Esophagus muscularis mucosa (tissue), 4 donors: Measurements from ENCODE around the gene BMS1. TPM values are rescaled to one million over a fixed set of nuclear protein-coding genes. Genes with fewer than 3 reads are reported as not detected.
"Not testable (repeated sequence)": the region's sequence is repeated elsewhere in the genome, so short reads cannot be mapped to it uniquely, and the experiment has no call there.

ENCODE experiments used
- DNase-seq: peaks from one replicate; pipeline ENCODE4 v3.0.0-alpha.2; 2017; ENCODE audit errors: extremely low spot score
- H3K27ac ChIP-seq, 4 donors: fragments of 200-600 bp; sonication (generic); replicated peaks in 1 of 4; 1 replicate in 3 of 4; 2 replicates in 1 of 4; pipeline ENCODE4 v1.5.1; 2016 to 2019; ENCODE audit warnings: mild to moderate bottlenecking in 1 of 4
- H3K27me3 ChIP-seq, 4 donors: fragments of 200-600 bp; sonication (generic); one replicate each; pipeline versions ENCODE4 v1.5.1 to v1.6.0; 2016 to 2019
- H3K36me3 ChIP-seq, 4 donors: fragments of 200-600 bp; sonication (generic); one replicate each; pipeline ENCODE4 v1.5.1; 2016 to 2019
- H3K4me1 ChIP-seq, 4 donors: fragments of 200-600 bp; sonication (generic); one replicate each; pipeline ENCODE4 v1.5.1; 2016 to 2019
- H3K4me3 ChIP-seq, 4 donors: fragments of 200-600 bp; sonication (generic); 1 replicate in 2 of 4; 2 replicates in 2 of 4; pipeline ENCODE4 v1.5.1; 2016 to 2019; ENCODE audit warnings: mild to moderate bottlenecking in 4 of 4, moderate library complexity in 1 of 4
- H3K9me3 ChIP-seq, 4 donors: fragments of 200-600 bp; sonication (generic); 1 replicate in 3 of 4; 2 replicates in 1 of 4; pipeline ENCODE4 v1.5.1; 2016 to 2019
- EP300 ChIP-seq: sonication (generic); formaldehyde crosslinking; IDR thresholded peaks from one replicate; pipeline ENCODE4 v1.6.1; 2017; ENCODE audit warnings: antibody characterized with exemption
- POLR2A ChIP-seq: fragments of 450-650 bp; IDR thresholded peaks from one replicate; pipeline ENCODE4 v1.6.1; 2017; ENCODE audit warnings: antibody characterized with exemption, moderate library complexity, mild to moderate bottlenecking, low read depth
- POLR2AphosphoS5 ChIP-seq, 2 donors: sonication (generic); formaldehyde crosslinking; IDR thresholded peaks; one replicate each; pipeline ENCODE4 v1.6.1; 2017; ENCODE audit warnings: antibody characterized with exemption in 2 of 2
- WGBS: methylation state at CpG from one replicate; pipeline ENCODE4 v1.1.5; 2018; 5-methylcytosine and 5-hydroxymethylcytosine counted together
- intact Hi-C: fragments of 100-400 bp; cut with DNase I; formaldehyde crosslinking; loops from one replicate; pipeline ENCODE4 v1.15.1; 2023
- total RNA-seq, 4 donors: library from RNA; depleted of rRNA; stranded (reverse); fragments of >200 nt; gene quantifications; one replicate each; pipeline versions ENCODE4 v1.1.0 to v1.2.1, GENCODE V29; 2016
- TF ChIP-seq, protein P1 (sequence below), 3 experiments: fragments of 200-600 bp in 2 of 3; fragments of 450-650 bp in 1 of 3; sonication (generic) in 2 of 3; IDR thresholded peaks; one replicate each; pipeline ENCODE4 v1.5.1; 2017 to 2019; ENCODE audit warnings: antibody characterized with exemption in 3 of 3, mild to moderate bottlenecking in 2 of 3, moderate library complexity in 1 of 3

BMS1 gene
- total RNA-seq, 4 donors from 2014 or later = 10.4 to 14.6 (median 14.3) TPM

DNA sequence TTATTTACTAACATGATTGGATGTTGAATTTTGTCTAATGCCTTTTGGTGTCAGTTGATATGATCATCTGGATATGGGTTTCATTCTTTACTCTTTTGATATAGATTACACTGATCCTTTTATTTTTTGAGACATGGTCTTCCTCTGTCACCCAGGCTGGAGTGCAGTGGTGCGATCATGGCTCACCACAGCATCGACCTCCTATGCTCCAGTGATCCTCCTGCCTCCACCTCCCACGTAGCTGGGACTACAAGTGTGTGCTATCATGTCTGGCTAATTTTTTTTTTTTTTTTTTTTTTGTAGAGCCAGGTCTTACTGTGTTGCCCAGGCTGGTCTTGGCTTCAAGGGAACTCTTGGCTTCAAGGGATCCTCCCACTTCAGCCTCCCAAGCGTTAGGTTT, 27.1 kb downstream of the BMS1 start:
- H3K27ac ChIP-seq = no peak overlapping the region
- DNase-seq = no peak
- H3K9me3 ChIP-seq = no peaks in the 10 kb centered on the region
- TF ChIP-seq EP300 (no peak), POLR2A (no peak), POLR2AphosphoS5 (IDR thresholded peaks at IDR 0.05) (no peak)
- TF ChIP-seq, protein P1, sequence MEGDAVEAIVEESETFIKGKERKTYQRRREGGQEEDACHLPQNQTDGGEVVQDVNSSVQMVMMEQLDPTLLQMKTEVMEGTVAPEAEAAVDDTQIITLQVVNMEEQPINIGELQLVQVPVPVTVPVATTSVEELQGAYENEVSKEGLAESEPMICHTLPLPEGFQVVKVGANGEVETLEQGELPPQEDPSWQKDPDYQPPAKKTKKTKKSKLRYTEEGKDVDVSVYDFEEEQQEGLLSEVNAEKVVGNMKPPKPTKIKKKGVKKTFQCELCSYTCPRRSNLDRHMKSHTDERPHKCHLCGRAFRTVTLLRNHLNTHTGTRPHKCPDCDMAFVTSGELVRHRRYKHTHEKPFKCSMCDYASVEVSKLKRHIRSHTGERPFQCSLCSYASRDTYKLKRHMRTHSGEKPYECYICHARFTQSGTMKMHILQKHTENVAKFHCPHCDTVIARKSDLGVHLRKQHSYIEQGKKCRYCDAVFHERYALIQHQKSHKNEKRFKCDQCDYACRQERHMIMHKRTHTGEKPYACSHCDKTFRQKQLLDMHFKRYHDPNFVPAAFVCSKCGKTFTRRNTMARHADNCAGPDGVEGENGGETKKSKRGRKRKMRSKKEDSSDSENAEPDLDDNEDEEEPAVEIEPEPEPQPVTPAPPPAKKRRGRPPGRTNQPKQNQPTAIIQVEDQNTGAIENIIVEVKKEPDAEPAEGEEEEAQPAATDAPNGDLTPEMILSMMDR (IDR thresholded peaks at IDR 0.05) = no peak
- peaks cover 7 to 94% (median 52%) of the 10 kb centered on the region in 4 donors for H3K36me3 ChIP-seq
- H3K4me3 ChIP-seq = no peak overlapping the region
- intact Hi-C loops = no loop called here
- WGBS = 93% methylated on average over 4 of the region's 4 CpGs
- no peaks in the 10 kb centered on the region for H3K27me3 ChIP-seq
- no peaks in the 10 kb centered on the region for H3K4me1 ChIP-seq

DNA sequence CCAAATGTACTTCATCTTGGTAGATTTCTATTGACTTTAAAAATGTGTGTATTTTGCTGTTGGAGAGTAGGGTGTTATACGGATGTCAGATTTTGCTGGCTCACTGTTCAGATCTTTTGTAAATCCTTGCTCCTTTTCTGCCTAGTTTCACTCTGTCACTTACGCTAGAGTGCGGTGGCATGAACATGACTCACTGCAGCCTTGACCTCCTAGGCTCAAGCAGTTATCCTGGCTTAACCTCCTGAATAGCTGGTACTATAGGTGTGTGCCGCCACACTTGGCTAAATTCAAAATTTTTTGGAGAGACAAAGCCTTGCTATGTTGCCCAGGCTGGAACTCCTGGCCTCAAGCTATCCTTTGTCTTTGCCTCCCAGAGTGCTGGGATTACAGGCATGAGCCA, 29.4 kb downstream of the BMS1 start:
- H3K27ac ChIP-seq = no peak overlapping the region
- WGBS = 97% methylated on average over 4 of the region's 4 CpGs

DNA sequence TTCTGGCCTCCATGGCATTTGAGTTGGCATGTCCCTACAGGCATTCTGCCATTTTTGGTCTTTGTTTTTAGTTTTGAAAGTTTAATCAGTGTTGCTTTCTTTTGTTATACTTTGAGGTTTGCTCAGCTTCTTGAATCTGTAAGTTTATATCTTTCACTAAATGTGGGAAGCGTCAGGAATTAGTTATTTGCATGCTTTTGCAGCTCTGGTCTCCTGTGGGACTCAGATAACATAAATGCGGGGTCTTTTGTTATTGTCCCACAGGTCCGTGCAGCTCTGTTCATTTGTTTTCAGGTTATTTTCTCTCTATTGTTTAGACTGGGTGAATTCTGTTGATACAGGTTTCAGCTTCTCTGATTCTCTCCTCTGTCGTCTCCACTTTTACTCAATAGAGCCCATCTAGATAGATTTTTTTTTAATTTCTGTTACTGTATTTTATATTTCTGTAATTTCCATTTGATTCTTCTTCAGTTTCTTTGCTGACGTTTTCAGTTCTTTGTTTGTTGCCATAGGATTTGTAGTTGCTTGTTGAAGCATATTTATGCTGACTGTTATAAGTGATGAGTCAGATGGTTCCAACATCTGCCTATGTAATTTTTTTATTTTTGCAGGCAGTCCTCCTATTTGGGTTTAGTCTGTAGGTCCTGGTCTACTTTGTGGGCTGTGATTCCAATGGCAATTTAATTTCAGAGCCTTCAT, 31.5 kb downstream of the BMS1 start:
- not testable (repeated sequence) for DNase-seq
- H3K36me3 ChIP-seq = peaks cover 22 to 92% (median 56%) of the 10 kb centered on the region in 4 donors
- WGBS = 95% methylated on average over 5 of the region's 5 CpGs

More for the DNA sequence above, 29.4 kb downstream of the BMS1 start:
- no peak overlapping the region for H3K4me3 ChIP-seq
- H3K36me3 ChIP-seq = peaks cover 6 to 92% (median 50%) of the 10 kb centered on the region in 4 donors
- no peaks in the 10 kb centered on the region for H3K9me3 ChIP-seq
- TF ChIP-seq EP300 = no peak
- no peak for TF ChIP-seq POLR2AphosphoS5 (IDR thresholded peaks at IDR 0.05)
- TF ChIP-seq, protein P1 (IDR thresholded peaks at IDR 0.05) = no peak
- no peak for TF ChIP-seq POLR2A
- intact Hi-C loops = no loop called here
- no peak for DNase-seq
- no peaks in the 10 kb centered on the region for H3K4me1 ChIP-seq
- H3K27me3 ChIP-seq = no peaks in the 10 kb centered on the region

DNA sequence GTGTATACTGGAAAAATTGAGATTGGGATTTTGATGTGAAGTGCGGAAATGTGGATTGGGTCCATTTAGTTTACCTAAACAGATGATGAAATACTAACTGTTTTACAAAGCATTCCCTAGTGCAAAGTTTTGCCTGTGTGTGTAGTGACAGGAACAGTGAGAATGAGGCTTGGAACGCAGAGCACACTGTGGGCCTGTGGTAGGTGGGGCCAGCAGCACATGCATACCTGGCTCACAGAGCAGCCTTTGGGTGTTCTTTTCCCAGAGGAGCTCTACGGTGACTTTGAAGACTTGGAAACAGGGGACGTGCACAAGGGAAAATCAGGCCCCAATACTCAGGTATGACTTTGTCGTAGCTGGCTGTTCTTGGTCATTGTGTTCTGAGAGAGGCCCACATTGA, 33.7 kb downstream of the BMS1 start:
- H3K4me1 ChIP-seq, H3K9me3 ChIP-seq, intact Hi-C loops, DNase-seq, H3K27ac ChIP-seq, H3K4me3 ChIP-seq, H3K27me3 ChIP-seq: not testable (repeated sequence)
- WGBS = 82% methylated on average over 4 of the region's 5 CpGs
- H3K36me3 ChIP-seq = peaks cover 25 to 93% (median 66%) of the 10 kb centered on the region in 4 donors

More for the DNA sequence above, 31.5 kb downstream of the BMS1 start:
- intact Hi-C loops, H3K27ac ChIP-seq, H3K27me3 ChIP-seq, H3K9me3 ChIP-seq, H3K4me3 ChIP-seq, H3K4me1 ChIP-seq: not testable (repeated sequence)

DNA sequence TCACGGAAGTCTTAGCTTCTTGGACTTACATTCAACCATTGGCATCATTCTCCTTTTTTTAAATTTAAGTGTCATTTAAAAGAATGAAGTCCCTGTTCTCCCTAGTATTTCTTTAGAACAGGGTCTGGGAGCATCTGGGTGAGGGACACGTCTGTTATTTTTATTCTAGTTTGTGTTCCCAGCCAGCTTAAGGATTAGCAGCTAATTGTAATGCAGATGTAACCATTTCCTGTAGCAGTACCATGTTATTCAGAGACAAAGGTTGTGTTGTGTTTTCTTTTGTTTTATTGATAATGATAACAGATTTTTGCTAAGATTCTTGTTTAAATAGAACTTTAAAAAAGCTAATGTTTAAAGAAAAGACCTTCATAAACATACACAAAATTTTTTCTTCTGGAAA, 34.3 kb downstream of the BMS1 start:
- Histone ChIP-seq H3K36me3 (peaks cover 25 to 94% (median 69%) of the 10 kb centered on the region in 4 donors), H3K27me3 (no peaks in the 10 kb centered on the region), H3K9me3 (no peaks in the 10 kb centered on the region), H3K4me1 (no peaks in the 10 kb centered on the region), H3K4me3 (no peak overlapping the region), H3K27ac (no peak overlapping the region)
- DNase-seq = no peak
- TF ChIP-seq EP300 = no peak
- TF ChIP-seq, protein P1 (IDR thresholded peaks at IDR 0.05) = no peak
- no peak for TF ChIP-seq POLR2AphosphoS5 (IDR thresholded peaks at IDR 0.05)
- no peak for TF ChIP-seq POLR2A
- intact Hi-C loops = no loop called here
- WGBS = 81% methylated on average over 2 of the region's 2 CpGs

DNA sequence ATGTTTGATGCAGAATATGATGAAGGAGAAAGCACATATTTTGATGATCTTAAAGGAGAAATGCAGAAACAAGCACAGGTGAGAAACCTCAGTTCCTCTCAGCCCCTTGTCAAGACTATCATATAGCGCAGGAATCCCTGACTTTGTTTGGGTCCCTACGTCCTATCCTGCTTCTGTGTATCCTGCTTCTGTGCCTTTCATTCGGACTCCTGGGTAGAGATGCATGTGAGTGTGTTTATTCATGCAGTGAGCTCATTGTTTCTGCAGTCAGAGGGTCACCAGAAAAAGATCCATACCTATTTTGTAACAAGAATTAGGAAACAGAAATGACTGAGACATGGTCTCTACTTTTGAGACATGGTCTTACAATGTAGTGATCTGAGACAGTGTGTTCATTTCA, 34.8 kb downstream of the BMS1 start:
- WGBS = 79% methylated on average over 3 of the region's 3 CpGs
- peaks cover 25 to 92% (median 68%) of the 10 kb centered on the region in 4 donors for H3K36me3 ChIP-seq
- H3K27ac ChIP-seq, H3K4me3 ChIP-seq, intact Hi-C loops, H3K4me1 ChIP-seq, H3K27me3 ChIP-seq, H3K9me3 ChIP-seq, DNase-seq: not testable (repeated sequence)

DNA sequence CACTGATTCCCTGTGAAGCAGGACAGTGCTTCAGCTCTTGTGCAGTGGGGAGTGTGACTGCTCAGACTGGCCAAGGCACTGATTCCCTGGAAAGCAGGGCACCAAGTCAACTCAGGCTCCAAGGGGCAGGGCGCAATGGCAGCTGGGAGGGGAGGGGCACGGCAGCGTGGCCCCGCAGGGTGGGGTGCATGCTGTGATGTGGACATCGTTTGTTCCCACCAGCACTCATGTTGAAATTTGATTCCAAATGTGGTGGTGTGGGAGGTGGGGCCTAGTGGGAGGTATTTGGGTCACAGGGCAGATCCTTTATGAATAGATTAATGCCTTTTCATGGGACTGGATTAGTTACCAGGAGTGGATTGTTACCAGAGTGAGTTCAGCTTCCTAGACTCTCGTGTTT, 44.2 kb downstream of the BMS1 start:
- intact Hi-C loops, H3K27ac ChIP-seq, H3K4me3 ChIP-seq, DNase-seq, H3K4me1 ChIP-seq, H3K9me3 ChIP-seq, H3K27me3 ChIP-seq: not testable (repeated sequence)
- WGBS = 74% methylated on average over 6 of the region's 6 CpGs
- H3K36me3 ChIP-seq = peaks cover 47 to 89% (median 68%) of the 10 kb centered on the region in 4 donors
